Central memory CD4-positive, alpha-beta T cell (primary cell): ENCODE results near the gene VWA1.
A peak's percentile ranks its signal among the peaks of the same experiment; 100 is the strongest.
"Not testable (repeated sequence)": the region's sequence is repeated elsewhere in the genome, so short reads cannot be mapped to it uniquely, and the experiment has no call there.

Experiments used
- DNase-seq: peaks from one replicate; pipeline ENCODE4 v3.0.0; 2022
- total RNA-seq, 3 experiments: gene quantifications; one replicate each; lab custom pipeline; 2026; lab: John Stamatoyannopoulos, UW

The VWA1 gene, protein sequence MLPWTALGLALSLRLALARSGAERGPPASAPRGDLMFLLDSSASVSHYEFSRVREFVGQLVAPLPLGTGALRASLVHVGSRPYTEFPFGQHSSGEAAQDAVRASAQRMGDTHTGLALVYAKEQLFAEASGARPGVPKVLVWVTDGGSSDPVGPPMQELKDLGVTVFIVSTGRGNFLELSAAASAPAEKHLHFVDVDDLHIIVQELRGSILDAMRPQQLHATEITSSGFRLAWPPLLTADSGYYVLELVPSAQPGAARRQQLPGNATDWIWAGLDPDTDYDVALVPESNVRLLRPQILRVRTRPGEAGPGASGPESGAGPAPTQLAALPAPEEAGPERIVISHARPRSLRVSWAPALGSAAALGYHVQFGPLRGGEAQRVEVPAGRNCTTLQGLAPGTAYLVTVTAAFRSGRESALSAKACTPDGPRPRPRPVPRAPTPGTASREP
- 0 to 0.11 (median 0.05) reads per million in 3 experiments for total RNA-seq

DNA sequence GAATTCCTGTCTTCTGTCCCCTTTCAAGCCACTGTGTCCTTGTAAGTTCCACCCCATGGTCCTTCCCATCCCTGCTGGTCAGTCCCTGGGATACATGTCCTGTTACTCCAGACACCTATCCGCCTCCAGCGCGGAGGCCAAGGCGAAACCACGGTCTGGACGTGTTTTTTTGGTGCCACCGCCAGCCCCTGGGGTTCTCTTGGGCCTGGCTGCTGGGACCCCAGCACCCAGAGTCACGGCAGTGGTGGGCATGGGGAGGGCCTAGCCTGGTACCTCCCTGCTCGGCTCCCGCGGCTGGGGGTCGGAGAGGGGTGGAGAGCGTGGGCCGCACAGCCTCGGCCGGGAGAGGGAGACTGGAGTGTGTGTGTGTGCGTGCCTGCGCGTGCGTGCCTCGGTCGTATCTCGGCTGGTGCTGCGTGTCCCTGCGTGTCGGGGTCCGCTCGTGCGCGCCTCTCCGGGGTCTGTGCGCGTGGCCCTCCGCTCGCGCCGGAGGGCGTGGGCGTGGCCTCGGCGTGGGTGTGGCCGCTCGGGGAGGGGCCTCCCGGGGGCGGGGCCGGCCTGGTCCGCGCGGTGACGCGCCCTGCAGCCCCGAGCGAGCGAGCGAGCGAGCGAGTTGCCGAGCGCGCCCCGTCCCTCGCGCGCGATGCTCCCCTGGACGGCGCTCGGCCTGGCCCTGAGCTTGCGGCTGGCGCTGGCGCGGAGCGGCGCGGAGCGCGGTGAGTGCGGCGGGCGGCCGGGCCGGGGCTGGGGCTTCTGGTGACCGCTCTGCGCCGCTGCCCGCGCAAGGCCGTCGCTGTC is at the start of gene VWA1:
Gene VWA1, plus strand, starts transcription at position 585 of the 798 bp plus-strand sequence. Its CDS starts 59 bp downstream, at position 644.
- peak; percentile 38 for DNase-seq

DNA sequence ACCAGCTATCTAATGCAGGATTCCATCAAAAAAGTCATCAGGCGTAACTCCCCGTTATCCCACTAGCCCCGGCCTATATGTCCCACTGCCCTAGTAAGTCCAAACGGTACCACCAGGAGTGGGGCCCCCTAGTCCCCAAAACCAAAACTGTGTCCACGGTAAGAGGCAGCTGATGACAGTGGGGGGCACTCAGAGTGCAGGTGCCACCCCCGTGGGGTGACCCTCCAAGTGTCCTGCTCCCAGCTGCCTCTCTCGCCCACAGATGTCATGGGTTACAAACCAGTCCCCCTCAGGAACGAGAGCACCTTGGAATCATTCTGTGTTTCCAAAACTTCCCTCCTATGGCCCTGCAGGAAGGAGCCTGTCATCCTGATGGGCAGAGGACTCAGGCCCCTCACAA is 49.6 kb upstream of the VWA1 start:
- no peak for DNase-seq

DNA sequence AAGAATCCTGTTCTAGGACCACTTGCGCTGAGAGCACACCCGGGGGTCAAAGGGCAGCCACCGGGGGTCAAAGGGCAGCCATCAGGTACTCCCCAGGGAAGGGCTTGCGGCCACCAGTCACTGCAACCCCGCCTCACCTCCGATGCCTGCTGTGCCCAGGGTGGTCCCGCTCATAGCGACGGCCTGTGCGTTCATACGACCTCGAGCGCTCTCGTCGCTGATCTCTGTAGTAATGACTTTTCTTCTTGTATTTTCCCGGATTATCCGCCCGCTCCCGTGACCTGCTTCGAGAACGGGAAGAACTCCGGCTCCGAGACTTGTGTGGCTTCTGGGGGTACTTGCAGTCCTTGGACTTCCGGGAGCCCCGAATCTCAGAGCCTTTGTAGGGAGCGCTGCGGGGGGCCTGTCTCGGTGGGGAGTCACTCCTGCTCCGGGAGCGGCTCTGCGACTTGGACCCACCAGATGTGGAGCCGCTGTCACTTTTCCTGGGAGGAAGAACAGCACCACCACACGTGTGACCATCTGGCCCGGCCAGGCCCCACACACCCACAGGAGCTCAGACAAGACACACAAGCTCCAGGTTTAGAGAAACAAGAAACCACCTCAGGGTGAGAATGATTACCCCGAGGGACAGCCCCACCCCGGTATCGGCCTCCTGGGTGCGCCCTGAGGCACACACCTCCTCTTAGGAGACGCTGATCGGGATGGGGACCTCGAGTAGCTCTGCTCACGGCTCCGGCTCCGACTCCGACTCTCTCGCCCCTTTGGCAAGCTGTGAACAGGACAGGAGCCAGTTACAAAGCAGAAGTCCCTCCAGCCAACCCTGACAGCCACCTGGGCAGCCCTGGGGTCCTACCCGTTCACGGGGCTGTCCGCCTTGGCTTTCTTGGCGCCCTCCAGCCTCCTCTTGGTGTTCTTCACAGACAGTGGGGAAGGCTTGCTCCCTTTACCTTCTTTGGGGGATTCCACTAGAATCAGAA is 48.1 kb upstream of the VWA1 start:
- DNase-seq, result no peak

DNA sequence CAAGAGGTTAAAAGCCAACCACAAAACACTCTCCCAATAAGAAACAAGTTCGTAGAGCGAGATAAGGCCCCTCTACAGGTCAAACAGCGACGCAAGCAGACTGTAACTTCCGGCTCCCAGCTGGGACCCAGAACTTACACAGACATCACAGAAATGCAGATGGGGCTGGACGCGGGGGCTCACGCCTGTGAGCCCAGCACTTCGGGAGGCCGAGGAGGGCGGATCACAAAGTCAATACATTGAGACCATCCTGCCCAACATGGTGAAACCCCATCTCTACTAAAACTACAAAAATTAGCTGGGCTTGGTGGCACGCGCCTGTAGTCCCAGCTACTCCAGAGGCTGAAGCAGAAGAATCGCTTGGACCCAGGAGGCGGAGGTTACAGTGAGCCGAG is 47.4 kb upstream of the VWA1 start:
- no peak for DNase-seq

DNA sequence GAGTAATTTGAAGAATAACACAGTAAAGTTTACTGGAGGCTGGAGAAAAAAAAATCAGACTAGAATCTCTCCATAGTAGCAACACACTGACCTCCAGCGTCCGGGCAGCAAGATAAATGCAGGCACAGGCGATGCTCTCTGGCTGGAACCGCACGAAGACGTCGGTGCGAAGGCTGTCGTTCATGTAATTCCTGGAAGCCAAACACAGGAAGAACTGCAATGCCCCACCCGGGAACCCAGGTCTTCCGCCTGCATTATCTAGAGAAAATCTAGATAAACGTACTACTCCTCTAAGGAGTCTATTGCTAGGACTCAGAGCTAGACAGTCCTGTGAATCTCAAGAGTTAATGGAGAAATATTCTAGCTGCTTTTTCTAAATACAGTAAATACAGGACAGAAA is 44.8 kb upstream of the VWA1 start:
- no peak for DNase-seq

DNA sequence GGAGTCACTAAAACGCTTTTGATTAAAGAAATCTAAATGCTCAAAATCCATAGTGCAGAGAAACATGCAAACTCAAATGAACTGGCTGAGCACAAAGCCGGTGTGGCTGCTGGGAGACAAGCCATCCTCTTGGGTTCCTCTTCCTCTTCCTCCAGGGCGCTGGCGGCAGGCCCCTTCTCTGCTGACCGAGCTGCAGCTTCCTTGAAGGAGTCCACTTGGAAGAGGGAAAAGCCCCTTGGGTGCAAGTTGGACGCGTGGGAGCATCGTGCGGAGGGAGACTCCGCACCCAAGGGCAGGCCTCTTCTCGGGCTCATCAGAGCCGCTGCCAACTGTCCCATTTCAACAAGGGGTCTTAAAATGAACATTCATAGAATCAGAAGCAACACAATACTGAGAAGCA is 44.3 kb upstream of the VWA1 start:
- no peak for DNase-seq

DNA sequence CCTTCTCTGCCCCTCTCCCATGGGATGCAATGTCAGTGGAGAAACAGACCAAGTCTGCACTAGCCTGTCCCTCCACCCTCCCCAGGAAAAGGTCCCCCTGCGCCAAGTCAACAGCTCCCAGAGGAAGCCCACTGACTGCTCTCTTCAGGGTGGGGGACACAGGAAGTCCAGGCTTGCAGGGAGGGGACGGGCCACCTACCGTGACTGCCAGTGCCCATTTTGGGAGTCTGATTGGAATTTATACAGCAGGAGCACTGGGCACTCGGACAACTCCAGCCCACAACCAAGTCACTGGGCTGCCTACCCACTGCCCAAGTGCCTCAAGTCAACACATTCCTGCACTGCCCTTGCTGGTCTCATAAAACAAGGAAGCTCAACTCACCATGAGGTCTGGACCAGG is 42.5 kb upstream of the VWA1 start:
- no peak for DNase-seq

DNA sequence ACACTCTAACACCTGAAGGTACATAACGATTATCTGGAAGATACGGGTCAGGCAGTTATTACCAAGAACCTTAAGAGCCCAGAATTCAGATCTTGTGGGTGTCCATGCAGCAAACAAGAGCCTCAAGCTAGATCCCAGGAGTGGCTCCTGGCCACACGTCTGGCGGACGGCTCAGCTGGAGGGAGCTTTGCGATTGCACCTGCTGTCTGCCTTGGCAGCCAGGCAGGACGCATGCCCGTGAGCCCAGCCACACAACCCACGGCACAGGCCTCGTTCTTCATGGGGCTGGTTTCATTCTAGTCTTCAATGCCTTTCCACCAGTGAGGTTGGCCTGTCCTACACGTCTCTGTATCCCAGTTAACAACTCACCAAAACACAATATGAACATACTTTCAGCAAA is 42.1 kb upstream of the VWA1 start:
- no peak for DNase-seq

DNA sequence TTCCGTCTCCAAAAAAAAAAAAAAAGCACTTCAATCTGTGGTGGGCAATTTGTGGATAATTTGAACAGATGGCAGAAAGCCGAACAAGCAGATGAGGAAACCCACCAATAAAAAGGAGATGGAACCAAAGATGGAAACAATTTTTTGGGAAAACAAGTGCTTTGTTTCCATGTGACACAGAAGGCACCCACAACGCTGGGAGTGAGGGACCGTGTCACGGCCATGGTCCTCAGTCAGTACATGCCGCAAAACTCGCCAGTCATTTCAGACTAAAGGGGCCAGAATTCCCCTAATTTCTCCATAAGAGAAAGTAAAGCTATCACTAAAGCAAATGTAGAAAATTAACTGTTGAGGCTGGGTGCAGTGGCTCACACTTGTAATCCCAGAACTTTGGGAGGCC is 41.4 kb upstream of the VWA1 start:
- no peak for DNase-seq

DNA sequence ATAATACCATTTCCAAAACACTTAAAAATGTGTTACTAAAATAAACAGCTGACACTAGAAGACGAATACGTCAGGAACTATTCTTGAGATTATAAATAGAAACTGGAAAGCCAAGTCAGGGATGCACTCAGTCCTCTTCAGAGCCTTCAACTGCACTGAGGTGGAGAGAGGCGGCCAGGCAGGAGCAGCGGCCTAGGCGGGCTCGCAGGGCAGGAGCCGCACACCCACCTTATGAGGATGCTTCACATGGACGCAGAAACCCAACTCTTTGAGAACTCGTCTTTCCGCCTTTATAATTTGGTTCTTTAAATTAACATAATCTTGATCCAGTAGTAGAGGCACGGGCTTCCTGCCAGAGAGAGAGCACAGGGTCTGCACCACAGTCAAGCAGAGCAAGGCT is 40.3 kb upstream of the VWA1 start:
- DNase-seq, result no peak

DNA sequence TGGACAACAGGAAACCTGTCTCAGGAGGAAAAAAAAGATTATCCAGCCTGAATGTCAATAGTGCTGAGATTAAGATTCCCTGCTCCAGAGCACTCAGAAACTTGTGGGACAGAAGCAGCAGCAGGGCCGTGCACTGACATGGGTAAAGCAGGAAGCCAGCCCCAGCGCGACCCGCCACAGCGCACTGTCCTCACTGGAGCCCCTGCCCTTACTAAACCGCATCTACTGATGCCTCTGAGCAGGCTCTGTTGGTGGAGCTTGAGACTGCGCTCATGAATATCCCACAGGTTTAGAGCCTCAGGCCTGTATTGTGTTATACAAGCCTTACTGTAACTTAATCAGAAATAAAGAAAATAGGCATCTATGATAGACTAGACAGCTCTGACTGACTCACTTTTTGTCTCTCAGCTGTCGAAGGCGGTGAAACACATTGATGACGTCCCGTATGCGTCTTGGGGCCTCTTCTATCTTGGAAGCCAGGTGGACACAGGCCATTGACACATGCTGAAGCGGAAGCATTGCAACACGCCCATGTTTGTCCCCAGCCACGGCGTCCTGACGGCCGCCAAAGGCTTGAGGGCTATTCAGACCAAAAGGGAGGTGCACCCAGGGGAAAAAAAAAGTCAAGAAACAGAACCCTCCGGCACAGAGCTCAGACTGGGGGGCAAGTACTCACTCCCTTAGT is 37.5 kb upstream of the VWA1 start:
- no peak for DNase-seq

DNA sequence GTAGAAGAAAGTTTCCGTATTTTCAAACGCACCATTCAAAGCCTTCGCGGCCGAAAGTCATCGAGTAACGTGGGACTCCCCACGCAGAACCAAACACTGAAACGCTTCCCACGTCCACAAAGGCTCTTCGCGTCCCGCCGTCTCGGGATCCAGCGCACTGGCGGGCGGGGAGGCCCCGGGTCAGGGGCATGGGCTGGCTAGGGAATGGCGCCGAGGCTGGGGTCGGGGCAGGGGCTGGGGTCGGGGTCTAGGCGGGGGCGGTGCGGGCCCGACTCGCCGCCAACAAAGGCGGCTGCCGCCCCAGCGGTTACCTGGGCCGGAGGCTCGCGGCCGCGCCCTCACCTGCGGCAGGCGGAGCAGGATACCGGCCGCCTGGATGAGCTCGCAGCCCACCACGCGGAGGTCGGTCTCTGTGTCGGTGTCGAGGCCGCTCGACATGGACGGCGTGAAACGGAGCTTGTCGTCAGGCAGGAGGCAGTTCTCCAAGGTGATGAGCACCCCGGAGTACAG is 36.8 kb upstream of the VWA1 start:
- DNase-seq, result no peak

DNA sequence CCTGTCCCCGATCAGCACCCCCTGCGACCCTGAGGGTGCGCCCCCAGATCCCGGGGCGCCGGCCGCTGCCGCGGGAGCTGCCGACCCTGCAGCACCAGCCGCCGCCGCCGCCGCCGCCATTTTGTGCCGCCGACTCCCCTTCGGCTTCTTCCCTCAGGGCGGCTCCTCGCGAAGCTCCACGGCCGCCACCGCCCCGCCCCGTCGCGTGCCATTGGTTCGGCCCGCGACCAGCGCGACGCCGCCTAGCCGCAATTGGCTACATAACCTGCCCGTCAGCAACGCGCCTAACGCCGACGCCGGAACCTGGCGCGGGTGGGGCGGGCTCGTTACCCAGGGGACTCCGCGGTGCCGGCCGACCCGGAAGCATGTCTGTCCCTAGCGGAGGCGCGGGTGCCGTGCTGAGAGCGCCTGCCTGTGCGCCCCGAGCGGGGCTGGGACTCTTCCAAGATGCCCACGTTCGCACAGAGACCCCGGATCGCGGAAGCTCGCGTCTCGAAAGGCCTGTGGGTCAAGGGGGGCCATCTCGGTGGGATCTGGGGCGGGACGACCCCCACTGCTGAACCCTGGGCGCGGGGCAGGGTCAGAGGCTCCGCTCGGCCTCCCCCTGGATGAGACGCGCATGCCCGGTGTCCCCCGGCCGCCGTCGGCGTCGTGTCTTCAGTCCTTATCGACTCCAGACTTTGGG is 36.2 kb upstream of the VWA1 start, which contains the start of gene CCNL2:
Gene CCNL2, minus strand, starts transcription at position 149 of the 685 bp plus-strand sequence. Its CDS starts 29 bp downstream, at position 120.
- peak; percentile 99 for DNase-seq

DNA sequence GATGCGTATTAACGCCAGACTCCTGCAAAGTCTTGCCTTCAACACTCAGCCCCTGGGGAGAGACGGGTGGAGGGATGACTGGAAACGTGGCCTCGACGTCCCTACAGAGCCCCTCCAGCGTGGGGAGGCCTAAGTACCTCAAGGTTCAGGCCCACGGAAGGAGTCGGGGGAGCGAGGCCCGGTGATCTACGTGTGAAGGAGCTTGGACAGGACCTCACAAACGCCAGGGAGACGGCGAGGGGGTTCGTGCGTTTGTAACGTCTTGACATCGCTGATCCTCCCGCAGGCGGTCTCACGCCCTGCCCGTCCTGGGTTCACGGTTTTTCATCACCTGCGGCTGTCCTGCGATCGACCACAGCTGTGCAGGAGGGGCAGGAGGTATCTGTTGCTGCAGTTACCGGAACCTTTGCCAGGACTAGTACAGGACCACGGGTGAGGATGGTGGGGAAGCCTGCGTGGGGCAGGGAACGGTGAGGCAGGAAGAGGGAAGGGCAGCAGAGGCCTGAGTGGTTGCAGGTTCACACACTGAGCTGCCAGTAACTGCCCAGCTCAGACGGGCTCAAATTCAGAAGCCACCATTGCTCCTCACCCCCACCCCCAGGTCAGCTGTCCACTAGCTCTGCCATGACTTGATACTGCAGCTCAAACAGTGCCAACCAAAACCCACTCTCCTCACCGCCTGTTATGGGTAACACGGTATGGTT is 35.5 kb upstream of the VWA1 start:
- no peak for DNase-seq

DNA sequence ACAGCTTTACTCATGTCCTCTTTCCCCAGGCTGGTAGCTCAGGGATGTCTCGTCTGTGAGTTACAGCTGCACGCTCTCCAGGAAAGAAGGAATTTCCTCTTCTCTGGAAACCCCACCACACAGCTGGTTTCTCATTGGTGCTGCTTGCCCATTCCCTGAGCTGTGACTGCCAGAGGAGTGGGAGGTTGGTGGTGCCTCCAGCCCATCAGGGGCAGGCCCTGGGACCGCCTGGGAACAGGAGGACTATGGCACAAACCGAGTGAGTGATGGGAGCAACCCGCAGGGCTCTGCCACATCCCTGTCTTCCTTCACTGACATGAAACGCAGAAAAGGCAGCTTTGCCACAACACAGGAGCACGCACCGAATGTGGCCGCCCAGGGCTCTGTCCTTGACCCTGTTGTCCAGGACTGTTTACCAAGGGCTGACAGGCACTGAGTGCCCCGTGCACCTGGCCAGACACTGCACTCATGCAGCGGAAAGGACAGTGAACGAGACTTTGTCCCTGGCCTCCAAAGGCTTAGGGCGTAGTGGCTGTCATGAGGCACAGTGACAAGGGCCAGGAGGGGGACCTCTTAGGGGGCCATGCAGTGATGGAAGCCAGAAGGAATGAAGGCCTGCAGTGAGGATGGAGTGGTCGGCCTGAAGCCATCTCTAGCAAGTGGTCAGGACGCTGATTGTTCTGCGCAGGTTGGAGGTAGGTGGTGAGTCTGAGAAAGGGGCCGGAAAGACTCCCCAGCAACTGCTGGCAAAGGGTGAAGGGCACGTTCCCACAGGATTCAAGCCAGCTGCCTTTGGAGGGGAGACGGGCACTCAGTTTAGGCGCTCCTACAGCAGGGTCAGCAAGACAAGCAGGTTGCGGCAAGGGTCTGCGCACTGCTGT is 34.7 kb upstream of the VWA1 start:
- no peak for DNase-seq

DNA sequence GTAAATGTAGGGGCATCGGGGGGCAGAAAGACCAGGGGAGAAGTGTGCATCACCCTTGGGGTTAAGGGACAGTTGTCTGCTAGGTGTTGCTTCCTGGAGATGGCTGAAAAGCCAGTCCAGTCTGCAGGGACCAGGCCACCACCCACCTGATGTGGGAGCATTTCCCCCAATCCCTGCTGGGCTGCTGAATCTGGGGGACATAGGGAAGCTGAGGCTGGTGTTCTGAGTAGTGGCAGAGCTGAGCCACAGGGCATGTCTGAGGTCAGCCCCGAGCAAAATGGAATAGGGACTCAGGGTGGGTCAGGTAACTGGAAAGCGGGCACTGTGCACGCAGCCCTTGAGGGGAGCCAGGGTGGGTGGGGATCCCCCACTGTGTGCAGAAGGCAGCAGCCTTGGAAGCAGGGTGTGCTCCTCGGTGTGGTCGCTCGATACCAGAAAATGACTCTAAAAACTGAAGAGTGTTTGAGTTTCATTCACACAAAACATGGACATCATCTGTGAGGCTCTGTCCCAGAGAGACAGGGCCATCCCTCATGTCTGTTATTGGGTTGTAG is 34.0 kb upstream of the VWA1 start:
- DNase-seq, result no peak

DNA sequence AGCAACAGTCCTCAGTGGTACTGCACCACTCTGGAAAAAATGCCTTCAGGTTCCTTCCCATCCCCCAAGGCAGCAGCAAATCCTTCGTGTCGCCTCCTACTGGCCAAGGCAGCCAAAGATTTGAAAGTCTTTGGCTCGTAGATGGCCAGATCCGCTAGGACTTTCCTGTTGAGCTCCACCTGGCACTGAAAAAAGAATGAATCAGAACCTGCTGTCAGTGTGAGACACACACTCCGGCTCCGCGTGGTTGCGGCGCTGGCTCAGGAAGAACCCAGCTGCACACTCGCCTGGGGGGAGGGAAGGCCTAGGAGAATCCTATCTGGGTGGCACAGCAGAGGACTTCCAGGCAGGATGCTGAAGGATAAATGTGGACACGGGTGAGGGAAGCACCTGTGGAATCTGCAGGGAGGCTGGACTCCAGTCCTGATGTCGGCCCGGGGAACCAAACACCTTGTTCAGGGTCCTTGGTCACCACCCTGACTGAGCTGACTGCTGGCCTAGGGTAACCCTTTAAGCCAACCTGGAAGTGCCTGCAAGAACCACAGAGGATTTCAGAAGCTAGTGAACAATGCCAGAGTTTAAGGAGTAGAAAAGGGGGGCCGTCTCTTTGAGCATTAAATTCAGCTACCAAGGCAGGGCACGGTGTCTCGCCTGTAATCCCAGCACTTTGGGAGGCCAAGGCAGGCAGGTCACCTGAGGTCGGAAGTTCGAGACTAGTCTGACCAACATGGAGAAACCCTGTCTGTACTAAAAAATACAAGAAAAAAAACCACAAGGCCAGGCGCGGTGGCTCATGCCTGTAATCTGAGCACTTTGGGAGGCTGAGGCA is 33.2 kb upstream of the VWA1 start:
- peak; percentile 28 for DNase-seq

DNA sequence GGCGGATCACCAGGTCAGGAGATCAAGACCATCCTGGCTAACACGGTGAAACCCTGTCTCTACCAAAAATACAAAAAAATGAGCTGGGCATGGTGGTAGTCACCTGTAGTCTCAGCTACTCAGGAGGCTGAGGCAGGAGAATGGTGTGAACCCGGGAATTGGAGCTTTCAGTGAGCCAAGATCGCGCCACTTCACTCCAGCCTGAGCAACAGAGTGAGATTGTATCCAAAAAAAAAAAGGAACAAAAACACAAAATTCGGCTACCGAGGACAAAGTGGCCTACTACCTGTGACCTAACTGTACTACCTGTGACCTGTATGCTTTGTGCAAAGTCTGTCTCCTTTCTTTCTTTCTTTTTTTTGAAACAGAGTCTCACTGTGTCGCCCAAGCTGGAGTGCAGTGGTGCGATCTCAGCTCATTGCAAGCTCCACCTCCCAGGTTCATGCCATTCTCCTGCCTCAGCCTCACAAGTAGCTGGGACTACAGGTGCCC is 32.5 kb upstream of the VWA1 start:
- not testable (repeated sequence) for DNase-seq
